Measurements from ENCODE around the gene SLC9A9. TPM values are rescaled to one million over a fixed set of nuclear protein-coding genes. Genes with fewer than 3 reads are reported as not detected.

Gene SLC9A9
- total RNA-seq, 2 experiments from 2014 or later, result 12.2 TPM

GRCh38 chr3:143222981-143223380 is 625.3 kb downstream of the SLC9A9 start:
- Mint-ChIP-seq H3K27ac (no peak overlapping the region), H3K9me3 (no peaks in the 10 kb centered on the region), H3K27me3 (no peaks in the 10 kb centered on the region), H3K4me3 (no peak overlapping the region), H3K4me1 (ENCODE audit: low read depth) (peaks cover 6% of the 10 kb centered on the region), H3K36me3 (ENCODE audit: low read depth) (no peaks in the 10 kb centered on the region)
- ATAC-seq (ENCODE audit: poor library complexity) (no peak), DNase-seq (no peak)
- Histone ChIP-seq H3K27ac (ENCODE audit: low read depth in 1 of 2, low read length in 2 of 2) (no peak overlapping the region), H3K4me3 (ENCODE audit: low read length) (no peak overlapping the region), H3K9me3 (ENCODE audit: control insufficient read depth in 1 of 2, insufficient read depth in 1 of 2, low read length in 2 of 2) (no peaks in the 10 kb centered on the region), H3K4me1 (ENCODE audit: insufficient read depth, low read length) (no peaks in the 10 kb centered on the region), H3K27me3 (ENCODE audit: control insufficient read depth in 1 of 2, insufficient read depth in 2 of 2, low read length in 2 of 2) (no peaks in the 10 kb centered on the region), H3K36me3 (ENCODE audit: insufficient read depth, low read length) (no peaks in the 10 kb centered on the region)
- intact Hi-C loops (cut with DNase I, micrococcal nuclease), result no loop called here
- TF ChIP-seq CTCF (IDR thresholded peaks at IDR 0.05), result no peak
- ChIA-PET CTCF (no interaction called here), POLR2A (no interaction called here)

- H3K4me1 Mint-ChIP-seq (ENCODE audit: low read depth), result peaks cover 8% of the 10 kb centered on the region
- no peak overlapping the region for H3K4me3 Mint-ChIP-seq
- no peak for TF ChIP-seq CTCF (IDR thresholded peaks at IDR 0.05)
- DNase-seq (no peak), ATAC-seq (ENCODE audit: poor library complexity) (no peak)
- Histone ChIP-seq H3K27me3 (ENCODE audit: control insufficient read depth in 1 of 2, insufficient read depth in 2 of 2, low read length in 2 of 2) (no peaks in the 10 kb centered on the region), H3K4me3 (ENCODE audit: low read length) (no peak overlapping the region), H3K9me3 (ENCODE audit: control insufficient read depth in 1 of 2, insufficient read depth in 1 of 2, low read length in 2 of 2) (no peaks in the 10 kb centered on the region), H3K4me1 (ENCODE audit: insufficient read depth, low read length) (no peaks in the 10 kb centered on the region), H3K36me3 (ENCODE audit: insufficient read depth, low read length) (no peaks in the 10 kb centered on the region), H3K27ac (ENCODE audit: low read depth in 1 of 2, low read length in 2 of 2) (no peak overlapping the region)
- ChIA-PET POLR2A (no interaction called here), CTCF (interaction anchor here (0.6 kb wide), 1 partner anchor 19 kb away, joined by 3 read pairs; no protein-coding TSS in a partner anchor)
- H3K27me3 Mint-ChIP-seq, result no peaks in the 10 kb centered on the region
- H3K9me3 Mint-ChIP-seq, result no peaks in the 10 kb centered on the region
- no peaks in the 10 kb centered on the region for H3K36me3 Mint-ChIP-seq (ENCODE audit: low read depth)
- no peak overlapping the region for H3K27ac Mint-ChIP-seq
- intact Hi-C loops (cut with DNase I, micrococcal nuclease), result no loop called here
These were observed 625.8 kb downstream of the SLC9A9 start for GRCh38 chr3:143222505-143222904.

- Mint-ChIP-seq H3K4me3 (no peak overlapping the region), H3K9me3 (no peaks in the 10 kb centered on the region), H3K27me3 (no peaks in the 10 kb centered on the region), H3K4me1 (ENCODE audit: low read depth) (peaks cover 19% of the 10 kb centered on the region), H3K27ac (no peak overlapping the region), H3K36me3 (ENCODE audit: low read depth) (no peaks in the 10 kb centered on the region)
- ChIA-PET CTCF (no interaction called here), POLR2A (no interaction called here)
- H3K36me3 ChIP-seq (ENCODE audit: insufficient read depth, low read length), result no peaks in the 10 kb centered on the region
- ATAC-seq (ENCODE audit: poor library complexity) (no peak), DNase-seq (no peak)
- no peak overlapping the region for H3K27ac ChIP-seq (ENCODE audit: low read depth in 1 of 2, low read length in 2 of 2)
- H3K27me3 ChIP-seq (ENCODE audit: control insufficient read depth in 1 of 2, insufficient read depth in 2 of 2, low read length in 2 of 2), result no peaks in the 10 kb centered on the region
- no peak overlapping the region for H3K4me3 ChIP-seq (ENCODE audit: low read length)
- TF ChIP-seq CTCF (IDR thresholded peaks at IDR 0.05), result no peak
- H3K4me1 ChIP-seq (ENCODE audit: insufficient read depth, low read length), result no peaks in the 10 kb centered on the region
- no peaks in the 10 kb centered on the region for H3K9me3 ChIP-seq (ENCODE audit: control insufficient read depth in 1 of 2, insufficient read depth in 1 of 2, low read length in 2 of 2)
- intact Hi-C loops (cut with DNase I, micrococcal nuclease), result no loop called here
These were observed 626.8 kb downstream of the SLC9A9 start for GRCh38 chr3:143221446-143221845.

Measured in CD4-positive, alpha-beta T cell (primary cell).